HL-60 (cell line): ENCODE results near the gene ZBTB47.

Experiments
- GABPA ChIP-seq: IDR thresholded peaks from 2 replicates; pipeline ENCODE4 v1.6.1; 2012; ENCODE audit warnings: low read depth
- POLR2AphosphoS5 ChIP-seq: IDR thresholded peaks from 2 replicates; pipeline ENCODE4 v1.6.1; 2012; ENCODE audit warnings: low read depth
- REST ChIP-seq: IDR thresholded peaks from 2 replicates; pipeline ENCODE4 v1.6.1; 2012; ENCODE audit warnings: low read depth; ENCODE audit not compliant: insufficient replicate concordance
- SPI1 ChIP-seq: IDR thresholded peaks from 2 replicates; pipeline ENCODE4 v1.6.1; 2012; ENCODE audit warnings: low read depth, mild to moderate bottlenecking, borderline replicate concordance
- TF ChIP-seq, protein P1 (sequence below): IDR thresholded peaks from one replicate; pipeline ENCODE4 v1.5.1; 2011; ENCODE audit warnings: low read length, control low read depth, inconsistent platforms; ENCODE audit not compliant: insufficient read depth

- TF ChIP-seq POLR2AphosphoS5 (no peak), SPI1 (no peak), REST (no peak), GABPA (no peak)
- TF ChIP-seq, protein P1, sequence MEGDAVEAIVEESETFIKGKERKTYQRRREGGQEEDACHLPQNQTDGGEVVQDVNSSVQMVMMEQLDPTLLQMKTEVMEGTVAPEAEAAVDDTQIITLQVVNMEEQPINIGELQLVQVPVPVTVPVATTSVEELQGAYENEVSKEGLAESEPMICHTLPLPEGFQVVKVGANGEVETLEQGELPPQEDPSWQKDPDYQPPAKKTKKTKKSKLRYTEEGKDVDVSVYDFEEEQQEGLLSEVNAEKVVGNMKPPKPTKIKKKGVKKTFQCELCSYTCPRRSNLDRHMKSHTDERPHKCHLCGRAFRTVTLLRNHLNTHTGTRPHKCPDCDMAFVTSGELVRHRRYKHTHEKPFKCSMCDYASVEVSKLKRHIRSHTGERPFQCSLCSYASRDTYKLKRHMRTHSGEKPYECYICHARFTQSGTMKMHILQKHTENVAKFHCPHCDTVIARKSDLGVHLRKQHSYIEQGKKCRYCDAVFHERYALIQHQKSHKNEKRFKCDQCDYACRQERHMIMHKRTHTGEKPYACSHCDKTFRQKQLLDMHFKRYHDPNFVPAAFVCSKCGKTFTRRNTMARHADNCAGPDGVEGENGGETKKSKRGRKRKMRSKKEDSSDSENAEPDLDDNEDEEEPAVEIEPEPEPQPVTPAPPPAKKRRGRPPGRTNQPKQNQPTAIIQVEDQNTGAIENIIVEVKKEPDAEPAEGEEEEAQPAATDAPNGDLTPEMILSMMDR: no peak
Observed at GRCh38 chr3:42702066-42702951, 48.8 kb downstream of the ZBTB47 start, which contains the start of gene HHATL.
